Activated effector memory CD4-positive, alpha-beta T cell treated with Interleukin-2 at 50 U/mL for 16 hours (primary cell): ENCODE measurements around the gene PARVA.
"Not testable (repeated sequence)": the region's sequence is repeated elsewhere in the genome, so short reads cannot be mapped to it uniquely, and the experiment has no call there.

Source experiments
- DNase-seq: peaks from one replicate; pipeline ENCODE4 v3.0.0-alpha.2; 2020

Gene PARVA

GRCh38 chr11:12377106-12377823, at the start of gene PARVA:
TSS of gene PARVA (plus strand) at chr11:12377571. CDS start at chr11:12377648, 77 bp downstream.
- DNase-seq, result no peak

- DNase-seq, result no peak
Observed at GRCh38 chr11:12329169-12329568, 48.2 kb upstream of the PARVA start.

- DNase-seq, result no peak
Observed at GRCh38 chr11:12329797-12330196, 47.6 kb upstream of the PARVA start.

GRCh38 chr11:12330485-12331231, 46.7 kb upstream of the PARVA start:
- DNase-seq, result no peak

- peak; percentile 51 for DNase-seq
Observed at GRCh38 chr11:12331239-12331874, 46.0 kb upstream of the PARVA start.

- no peak for DNase-seq
Observed at GRCh38 chr11:12343526-12343925, 33.8 kb upstream of the PARVA start.

GRCh38 chr11:12353534-12353933, 23.8 kb upstream of the PARVA start:
- no peak for DNase-seq

GRCh38 chr11:12354750-12355545, 22.4 kb upstream of the PARVA start:
- no peak for DNase-seq

GRCh38 chr11:12356944-12357655, 20.3 kb upstream of the PARVA start:
- DNase-seq, result no peak

GRCh38 chr11:12357697-12358096, 19.7 kb upstream of the PARVA start:
- DNase-seq, result not testable (repeated sequence)

GRCh38 chr11:12358302-12359188, 18.8 kb upstream of the PARVA start:
- no peak for DNase-seq

- DNase-seq, result no peak
Observed at GRCh38 chr11:12359761-12360160, 17.6 kb upstream of the PARVA start.

- no peak for DNase-seq
Observed at GRCh38 chr11:12361682-12362081, 15.7 kb upstream of the PARVA start.

- no peak for DNase-seq
Observed at GRCh38 chr11:12362857-12363256, 14.5 kb upstream of the PARVA start.

- DNase-seq, result no peak
Observed at GRCh38 chr11:12363373-12363772, 14.0 kb upstream of the PARVA start.

GRCh38 chr11:12365965-12366575, 11.3 kb upstream of the PARVA start:
- peak; percentile 72 for DNase-seq

- not testable (repeated sequence) for DNase-seq
Observed at GRCh38 chr11:12367057-12367456, 10.3 kb upstream of the PARVA start.

- no peak for DNase-seq
Observed at GRCh38 chr11:12372111-12372510, 5.3 kb upstream of the PARVA start.

GRCh38 chr11:12375720-12376119, 1.7 kb upstream of the PARVA start:
- no peak for DNase-seq

GRCh38 chr11:12376259-12377081, 901 bp upstream of the PARVA start:
- no peak for DNase-seq
